Kidney epithelial cell (primary cell): ENCODE results near the gene SYTL3. TPM values are rescaled to one million over a fixed set of nuclear protein-coding genes. Genes with fewer than 3 reads are reported as not detected.

Experiments used
- DNase-seq: peaks from one replicate; pipeline ENCODE4 v3.0.0-alpha.2; 2010; ENCODE audit warnings: low read depth
- H3K27me3 ChIP-seq: 2 replicates; pipeline ENCODE4 v1.6.0; 2011; ENCODE audit warnings: low read length; ENCODE audit not compliant: control insufficient read depth, insufficient read depth
- H3K36me3 ChIP-seq: 2 replicates; pipeline ENCODE4 v1.5.1; 2011; ENCODE audit warnings: low read length; ENCODE audit not compliant: control insufficient read depth, insufficient read depth
- H3K4me3 ChIP-seq: 2 replicates; pipeline ENCODE4 v1.5.1; 2011; ENCODE audit warnings: low read depth, mild to moderate bottlenecking, control low read depth, low read length
- CTCF ChIP-seq: IDR thresholded peaks from 2 replicates; pipeline ENCODE4 v1.5.1; 2011; ENCODE audit warnings: mild to moderate bottlenecking, moderate library complexity, low read length, control low read depth, inconsistent platforms; ENCODE audit not compliant: insufficient read depth, poor library complexity, severe bottlenecking
- total RNA-seq: library from RNA; depleted of rRNA; stranded (reverse); fragments of >200 nt; gene quantifications from 2 replicates; pipeline ENCODE4 v1.2.3, GENCODE V29; 2015

Gene SYTL3
- total RNA-seq, 1 donor from 2014 or later = 3.6 TPM

DNA sequence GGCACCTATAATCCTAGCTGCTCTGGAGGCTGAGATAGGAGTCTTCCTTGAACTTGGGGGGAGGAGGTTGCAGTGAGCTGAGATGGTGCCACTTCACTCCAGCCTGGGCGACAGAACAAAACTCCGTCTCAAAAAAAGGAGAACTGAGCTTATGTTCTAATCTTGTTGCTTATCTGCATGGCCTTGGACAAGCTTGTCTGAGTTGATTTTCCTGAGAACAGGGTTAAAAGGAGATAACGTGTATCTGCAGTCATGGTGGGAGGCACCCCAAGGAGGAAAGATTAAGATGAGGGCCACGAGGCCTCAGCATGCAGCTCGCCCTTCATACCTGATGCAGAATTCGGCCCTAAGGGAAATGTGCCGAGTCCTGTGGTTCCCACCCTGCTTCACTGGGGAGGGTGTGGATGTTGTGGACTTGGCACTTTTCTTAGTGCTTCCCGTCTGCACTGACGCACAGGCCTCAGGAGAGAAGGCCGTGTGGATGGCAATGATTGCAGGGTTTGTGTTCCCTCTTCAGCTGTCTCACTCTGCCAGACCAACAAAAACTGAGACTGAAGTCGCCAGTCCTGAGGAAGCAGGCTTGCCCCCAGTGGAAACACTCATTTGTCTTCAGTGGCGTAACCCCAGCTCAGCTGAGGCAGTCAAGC, 113.1 kb downstream of the SYTL3 start:
- Histone ChIP-seq H3K36me3 (peaks cover 8% of the 10 kb centered on the region), H3K27me3 (no peaks in the 10 kb centered on the region), H3K4me3 (no peak overlapping the region)
- DNase-seq = no peak
- TF ChIP-seq CTCF = no peak

DNA sequence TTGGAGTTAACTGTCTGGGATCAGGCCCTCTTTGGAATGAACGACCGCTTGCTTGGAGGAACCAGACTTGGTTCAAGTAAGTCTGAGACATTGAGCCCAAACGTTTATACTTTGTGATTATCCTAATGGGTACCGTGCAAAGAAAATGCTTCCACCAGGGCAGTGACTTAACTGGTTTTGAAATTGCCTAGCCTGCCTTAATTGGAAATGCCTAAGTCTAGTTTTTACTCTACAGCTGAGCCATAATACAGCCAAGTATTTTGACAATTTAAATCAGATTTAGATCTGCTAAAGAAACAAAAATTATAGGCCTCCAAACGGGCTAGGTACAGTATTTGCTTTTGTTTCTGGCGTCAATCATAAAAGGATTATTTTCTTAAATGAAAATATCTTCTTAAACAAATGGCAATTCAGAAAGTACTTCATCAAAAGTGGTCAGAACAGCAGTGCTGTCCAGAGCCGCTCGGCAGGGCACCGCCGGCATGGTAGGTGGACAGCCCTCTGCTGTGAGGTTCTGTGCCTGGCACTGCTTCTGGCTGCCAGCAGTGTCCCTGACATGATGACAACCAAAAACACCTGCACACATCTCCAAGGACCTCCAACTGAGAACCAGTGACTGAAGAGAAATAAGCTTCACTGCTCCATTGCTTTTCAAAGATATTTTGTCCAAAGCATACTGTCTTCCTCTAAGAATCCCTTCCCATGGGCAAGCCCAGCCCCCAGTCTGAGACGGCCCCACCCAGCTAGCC, 113.8 kb downstream of the SYTL3 start:
- peaks cover 9% of the 10 kb centered on the region for H3K36me3 ChIP-seq
- no peak for TF ChIP-seq CTCF
- no peak for DNase-seq
- H3K4me3 ChIP-seq = no peak overlapping the region
- H3K27me3 ChIP-seq = no peaks in the 10 kb centered on the region

GRCh38 chr6:158764183-158764849, 114.5 kb downstream of the SYTL3 start:
- peaks cover 11% of the 10 kb centered on the region for H3K36me3 ChIP-seq
- no peak for DNase-seq
- H3K4me3 ChIP-seq = no peak overlapping the region
- TF ChIP-seq CTCF = no peak
- no peaks in the 10 kb centered on the region for H3K27me3 ChIP-seq

DNA sequence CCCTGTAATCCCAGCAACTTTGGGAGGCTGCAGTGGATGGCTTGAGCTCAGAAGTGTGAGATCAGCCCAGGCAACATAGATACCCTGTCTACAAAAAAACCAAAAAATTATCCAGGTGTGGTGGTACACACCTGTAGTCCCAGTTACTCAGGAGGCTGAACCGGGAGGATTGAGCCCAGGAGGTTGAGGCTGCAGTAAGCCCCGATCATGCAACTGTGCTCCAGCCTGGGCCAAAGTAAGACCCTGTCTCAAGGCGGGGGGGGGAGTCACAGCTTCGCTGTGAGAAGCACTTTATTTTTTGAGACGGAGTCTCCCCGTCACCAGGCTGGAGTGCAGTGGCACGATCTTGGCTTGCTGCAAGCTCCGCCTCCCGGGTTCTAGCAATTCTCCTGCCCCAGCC, 115.1 kb downstream of the SYTL3 start:
- TF ChIP-seq CTCF = no peak

GRCh38 chr6:158765499-158766068, 115.7 kb downstream of the SYTL3 start:
- no peak for TF ChIP-seq CTCF
- H3K27me3 ChIP-seq = no peaks in the 10 kb centered on the region
- no peak for DNase-seq
- H3K36me3 ChIP-seq = peaks cover 16% of the 10 kb centered on the region
- no peak overlapping the region for H3K4me3 ChIP-seq

More for the DNA sequence above, 115.1 kb downstream of the SYTL3 start:
- no peaks in the 10 kb centered on the region for H3K27me3 ChIP-seq
- no peak overlapping the region for H3K4me3 ChIP-seq
- no peak for DNase-seq
- H3K36me3 ChIP-seq = peaks cover 15% of the 10 kb centered on the region
